Activated CD8-positive, alpha-beta memory T cell treated with anti-CD3 and anti-CD28 coated beads, Interleukin-2, amount 50 U/mL, for 1 hour (primary cell): ENCODE results near the gene RNF144B.
"Not testable (repeated sequence)": the region's sequence is repeated elsewhere in the genome, so short reads cannot be mapped to it uniquely, and the experiment has no call there.

Source experiments
- DNase-seq: peaks from one replicate; pipeline ENCODE4 v3.0.0-alpha.2; 2020; ENCODE audit errors: extremely low read depth

Gene RNF144B

DNA sequence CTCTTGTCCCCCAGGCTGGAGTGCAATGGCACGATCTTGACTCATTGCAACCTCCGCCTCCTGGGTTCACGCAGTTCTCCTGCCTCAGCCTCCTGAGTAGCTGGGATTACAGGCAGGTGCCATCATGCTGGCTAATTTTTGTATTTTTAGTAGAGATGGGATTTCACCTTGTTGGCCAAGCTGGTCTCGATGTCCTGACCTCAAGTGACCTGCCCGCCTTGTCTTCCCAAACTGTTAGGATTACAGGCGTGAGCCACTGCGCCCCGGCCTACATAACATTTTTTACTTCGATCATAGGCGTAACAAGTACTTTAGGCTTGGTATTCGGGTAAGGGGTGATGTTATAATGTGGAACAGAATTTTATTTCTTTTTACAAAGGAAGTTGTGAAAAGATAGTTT, 22.5 kb downstream of the RNF144B start:
- not testable (repeated sequence) for DNase-seq

DNA sequence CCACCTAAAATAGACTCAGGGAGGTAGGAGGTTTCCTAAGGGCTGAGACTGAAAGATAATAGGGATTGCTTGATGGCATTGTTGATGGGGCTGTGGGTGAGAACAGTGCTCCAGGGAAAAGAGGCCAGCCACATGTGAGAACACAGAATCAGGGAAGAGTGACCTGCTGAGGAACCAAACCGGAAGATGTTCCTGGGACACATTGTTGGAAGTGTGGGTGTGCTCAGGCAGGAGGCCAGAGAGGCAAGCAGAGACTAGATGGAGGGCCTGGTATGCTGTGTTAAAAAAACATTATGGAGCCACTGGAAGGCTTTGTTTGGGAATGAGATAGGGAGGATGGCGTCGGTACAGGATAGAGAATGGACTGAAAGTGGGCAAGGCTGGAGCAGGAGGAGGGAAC, 23.3 kb downstream of the RNF144B start:
- DNase-seq, result no peak

DNA sequence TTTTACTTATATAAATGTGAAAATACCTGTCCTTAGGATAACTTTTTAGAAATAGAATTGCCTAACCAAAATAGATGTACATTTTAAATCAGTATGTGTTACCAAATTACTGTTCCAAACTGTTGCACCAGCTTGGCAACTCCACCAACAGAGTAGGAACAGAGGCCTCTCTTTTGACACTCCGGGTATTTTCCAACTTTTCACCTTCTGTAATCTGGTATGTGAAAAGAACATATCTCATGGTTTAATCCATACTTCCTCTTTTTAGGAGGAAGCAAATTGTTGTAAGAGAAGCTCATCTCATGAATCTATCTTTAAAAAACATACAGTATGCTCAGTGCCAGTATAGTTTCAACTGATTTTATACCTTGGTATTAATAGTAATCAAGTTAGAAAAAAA, 24.9 kb downstream of the RNF144B start:
- DNase-seq, result no peak

DNA sequence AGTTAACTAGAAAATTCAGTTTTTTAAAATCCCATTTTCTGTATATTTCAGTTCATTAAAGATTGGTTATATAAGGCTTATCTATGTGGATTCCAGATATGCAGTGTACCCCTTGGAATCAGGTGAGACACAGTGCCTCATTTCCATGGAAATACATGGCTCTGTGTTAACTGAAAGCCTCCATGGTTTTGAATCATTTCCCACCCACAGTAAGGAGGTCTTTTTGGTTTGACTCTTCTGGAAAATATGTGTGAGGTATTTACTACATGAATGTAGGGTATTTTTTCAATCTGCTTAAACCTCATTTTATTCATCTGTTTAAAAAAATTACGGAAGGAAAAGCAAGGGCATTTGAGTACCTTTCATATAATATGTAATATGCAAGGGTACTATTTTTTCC, 25.5 kb downstream of the RNF144B start:
- no peak for DNase-seq

DNA sequence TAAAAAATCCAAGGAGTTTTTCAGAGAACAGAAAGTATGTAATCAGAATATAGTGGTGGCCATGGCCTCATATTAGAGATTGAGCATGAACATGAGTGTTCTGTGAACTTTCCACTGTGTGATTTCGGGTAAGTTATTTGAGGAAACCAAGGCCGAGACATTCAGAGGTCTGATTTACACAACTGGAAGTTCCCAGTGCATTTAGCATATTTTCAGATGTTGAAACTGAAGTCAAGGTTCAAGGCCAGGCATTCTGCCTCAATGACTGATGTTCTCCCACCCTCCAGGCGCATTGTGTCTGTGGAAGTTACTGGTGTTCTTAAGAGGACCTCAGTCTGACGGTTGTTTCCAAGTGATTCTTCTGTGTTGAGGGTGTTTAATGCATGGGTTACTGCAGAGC, 26.2 kb downstream of the RNF144B start:
- no peak for DNase-seq

DNA sequence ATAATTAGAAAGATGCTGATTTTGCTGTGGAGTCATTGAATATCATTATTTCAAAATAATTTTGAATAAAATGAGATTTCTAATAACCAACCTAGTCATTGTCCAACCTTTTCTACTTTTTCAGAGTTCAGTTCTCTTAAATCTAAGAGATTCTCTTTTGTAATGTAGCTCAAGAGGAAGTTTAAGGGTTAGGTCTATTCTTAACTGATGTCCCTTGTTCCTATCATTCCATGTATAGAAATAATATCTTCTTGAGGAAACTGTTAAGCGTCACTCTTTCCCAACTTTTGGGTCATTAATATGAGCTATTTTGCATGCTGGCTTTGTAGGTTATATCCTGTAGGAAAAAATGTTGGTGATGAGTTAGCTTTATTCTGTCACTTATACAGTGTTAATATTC, 27.0 kb downstream of the RNF144B start:
- DNase-seq, result no peak

DNA sequence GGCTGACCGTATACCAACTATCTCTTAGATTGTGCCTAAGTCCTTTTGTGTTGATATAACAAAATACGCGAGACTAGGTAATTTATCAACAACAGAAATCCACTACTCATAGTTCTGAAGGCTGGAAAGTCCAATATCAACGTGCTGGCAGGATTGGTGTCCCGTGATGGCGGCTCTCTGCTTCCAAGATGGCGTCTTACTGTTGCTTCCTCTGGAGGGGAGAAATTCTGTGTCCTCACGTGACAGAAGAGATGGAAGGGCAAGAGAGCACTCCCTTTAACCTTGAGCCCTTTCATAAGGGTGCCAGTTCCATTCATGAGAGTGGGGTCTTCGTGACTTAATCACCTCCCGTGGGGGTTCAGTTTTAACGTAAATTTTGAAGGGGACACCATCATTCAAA, 28.1 kb downstream of the RNF144B start:
- no peak for DNase-seq

DNA sequence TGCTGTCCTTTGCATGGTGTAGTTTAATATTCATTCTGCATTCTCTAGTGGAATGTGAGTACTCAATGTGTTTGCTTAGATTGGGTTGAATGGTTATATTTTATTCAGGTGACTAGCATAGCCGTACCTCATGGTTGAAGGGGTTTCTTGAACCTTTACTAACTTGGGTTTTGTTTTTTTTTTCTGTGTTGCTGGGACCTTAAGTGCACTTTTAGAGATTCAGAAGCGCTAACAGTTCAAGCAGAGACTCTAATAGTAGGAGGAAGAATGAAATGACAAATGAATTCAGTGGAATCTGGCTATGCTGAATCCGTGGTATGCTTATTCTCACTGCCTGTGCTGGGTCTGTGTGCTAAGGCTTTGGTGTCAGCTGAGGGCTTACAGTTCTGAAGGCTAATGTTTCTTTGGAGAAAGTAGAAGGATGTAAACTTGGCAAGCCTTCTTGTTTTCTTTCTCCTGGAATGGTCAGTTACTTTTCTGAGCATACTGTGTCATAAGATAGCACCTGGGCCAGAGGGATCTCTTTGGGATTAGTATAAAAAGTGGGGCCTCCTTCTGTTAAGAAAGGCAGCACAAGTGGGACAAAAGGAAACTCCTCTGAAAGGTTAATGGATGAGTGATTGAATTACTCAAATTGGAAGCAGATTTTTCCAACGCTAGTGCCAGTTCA, 28.7 kb downstream of the RNF144B start:
- DNase-seq, result no peak

DNA sequence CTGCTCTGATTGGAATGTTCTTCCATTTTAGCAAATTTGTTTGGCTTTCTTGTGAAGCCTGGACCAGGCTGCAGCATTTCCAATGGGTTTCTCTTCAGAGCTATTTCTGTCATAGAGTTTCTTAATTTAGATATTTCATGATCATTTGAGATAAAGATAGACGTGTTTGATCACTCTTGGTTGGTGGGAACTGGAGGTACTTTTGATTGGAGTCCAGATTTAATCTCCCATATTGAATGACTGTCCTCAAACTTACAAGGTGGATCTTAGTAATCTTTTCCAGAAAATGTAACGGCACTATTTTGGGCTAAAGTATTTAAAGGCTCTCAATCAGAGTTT, 29.2 kb downstream of the RNF144B start:
- no peak for DNase-seq

DNA sequence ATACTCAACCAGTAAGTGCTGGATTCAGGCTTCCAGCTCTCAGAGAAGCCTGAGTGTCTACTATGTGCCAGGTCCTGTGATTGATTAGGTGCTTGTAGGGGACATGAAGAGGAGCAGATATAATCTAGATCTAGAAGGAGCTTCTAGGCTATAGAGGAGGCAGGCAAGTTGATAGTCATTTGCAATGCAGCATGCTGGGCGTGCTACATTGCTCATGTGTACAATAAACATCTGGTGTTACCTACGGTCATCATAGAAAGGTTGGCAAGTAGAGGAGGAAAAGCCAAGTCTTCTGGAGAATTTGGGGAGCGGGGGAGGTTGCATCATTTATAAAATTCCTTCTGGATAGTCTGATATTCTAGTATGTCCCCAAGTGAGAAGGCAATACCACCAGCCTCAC, 33.2 kb downstream of the RNF144B start:
- no peak for DNase-seq

DNA sequence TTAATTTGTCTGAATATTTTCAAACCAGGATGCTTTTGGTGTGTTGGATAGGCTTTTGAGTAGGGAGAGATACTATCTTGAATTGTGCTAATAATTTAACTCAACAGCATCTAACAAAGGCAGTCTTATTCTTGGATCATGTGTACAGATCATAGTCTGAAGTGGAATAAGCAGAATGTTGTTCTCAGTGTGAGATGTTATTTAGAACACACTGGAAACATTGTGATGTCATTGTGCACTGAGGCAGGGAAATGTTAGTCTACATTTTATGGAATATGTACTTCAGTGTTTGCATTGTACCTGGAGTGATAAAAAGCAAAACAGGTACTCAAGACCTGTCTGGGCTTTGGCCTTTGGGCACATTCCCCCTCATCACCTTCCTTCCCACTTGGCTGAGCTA, 35.0 kb downstream of the RNF144B start:
- no peak for DNase-seq

DNA sequence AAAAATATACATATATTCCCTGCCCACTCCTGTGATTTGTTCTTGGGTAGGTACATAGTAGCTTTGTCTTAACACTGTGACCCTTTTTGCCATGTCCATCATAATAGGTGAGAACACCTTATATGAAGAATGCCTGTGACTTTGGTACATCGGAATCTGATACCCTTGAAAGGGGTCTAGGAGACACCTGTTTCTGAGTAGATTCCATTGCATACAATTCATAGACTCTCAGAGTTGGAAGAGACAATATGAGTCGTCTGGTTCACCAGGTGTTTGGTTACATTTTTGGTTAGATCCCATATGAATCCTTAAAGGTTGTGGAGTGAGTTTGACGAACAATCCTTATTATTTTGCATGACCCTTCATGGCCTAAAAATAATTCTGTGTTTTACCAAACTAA, 36.3 kb downstream of the RNF144B start:
- no peak for DNase-seq

DNA sequence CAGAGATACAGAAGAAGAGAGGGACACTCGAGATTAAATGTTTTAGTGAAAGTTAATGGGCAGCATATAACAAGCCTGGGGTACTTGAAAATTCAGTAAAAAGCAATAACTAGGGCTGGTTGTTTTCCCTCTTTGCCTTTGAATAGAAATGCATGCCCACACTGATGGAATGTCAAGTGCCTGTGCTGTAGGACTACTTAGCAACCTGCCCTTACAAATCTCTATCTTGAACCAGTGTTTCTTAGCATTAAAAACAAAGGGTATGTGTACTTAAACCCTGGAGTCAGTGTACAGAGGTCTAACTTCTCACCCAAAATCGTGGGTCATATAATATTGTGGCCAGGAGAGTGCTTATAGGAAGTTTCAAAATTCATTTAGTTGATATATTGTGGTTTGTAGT, 37.1 kb downstream of the RNF144B start:
- DNase-seq, result no peak

DNA sequence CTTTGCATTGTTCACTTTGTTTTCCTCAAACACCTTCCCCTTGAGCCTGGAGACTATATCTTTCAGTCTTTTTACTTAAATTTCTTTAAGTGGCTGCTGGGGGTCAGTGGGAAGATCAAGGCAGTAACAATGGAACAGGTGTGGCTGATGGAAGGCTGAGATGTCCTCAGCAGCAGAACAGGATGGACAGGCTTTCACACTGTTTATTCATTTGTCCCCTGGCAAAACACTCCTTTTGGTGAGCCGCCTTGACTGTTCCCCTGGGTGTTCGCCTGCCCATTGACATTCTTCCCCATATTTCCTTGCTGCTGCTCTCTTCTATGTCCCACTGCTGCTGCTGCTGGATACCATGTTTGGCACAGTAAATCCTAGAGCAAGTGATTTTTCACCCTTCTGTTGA, 38.1 kb downstream of the RNF144B start:
- DNase-seq, result no peak

DNA sequence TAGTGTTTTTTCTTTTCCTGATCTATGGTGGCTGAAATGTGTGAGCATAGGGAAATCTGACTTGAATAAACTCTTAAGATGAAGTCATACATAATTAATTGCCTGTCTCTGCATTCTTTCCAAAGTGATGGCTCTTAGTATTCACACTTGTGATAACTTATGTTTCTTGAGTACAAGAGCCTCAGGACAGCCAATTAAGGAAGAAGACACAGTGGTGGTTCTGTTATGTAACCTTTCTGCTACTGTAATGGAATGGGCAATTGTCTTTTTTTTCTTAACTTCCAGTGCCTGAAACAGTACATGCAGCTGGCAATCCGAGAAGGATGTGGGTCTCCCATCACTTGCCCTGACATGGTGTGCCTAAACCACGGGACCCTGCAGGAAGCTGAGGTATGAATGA, 40.1 kb downstream of the RNF144B start:
- DNase-seq, result no peak

DNA sequence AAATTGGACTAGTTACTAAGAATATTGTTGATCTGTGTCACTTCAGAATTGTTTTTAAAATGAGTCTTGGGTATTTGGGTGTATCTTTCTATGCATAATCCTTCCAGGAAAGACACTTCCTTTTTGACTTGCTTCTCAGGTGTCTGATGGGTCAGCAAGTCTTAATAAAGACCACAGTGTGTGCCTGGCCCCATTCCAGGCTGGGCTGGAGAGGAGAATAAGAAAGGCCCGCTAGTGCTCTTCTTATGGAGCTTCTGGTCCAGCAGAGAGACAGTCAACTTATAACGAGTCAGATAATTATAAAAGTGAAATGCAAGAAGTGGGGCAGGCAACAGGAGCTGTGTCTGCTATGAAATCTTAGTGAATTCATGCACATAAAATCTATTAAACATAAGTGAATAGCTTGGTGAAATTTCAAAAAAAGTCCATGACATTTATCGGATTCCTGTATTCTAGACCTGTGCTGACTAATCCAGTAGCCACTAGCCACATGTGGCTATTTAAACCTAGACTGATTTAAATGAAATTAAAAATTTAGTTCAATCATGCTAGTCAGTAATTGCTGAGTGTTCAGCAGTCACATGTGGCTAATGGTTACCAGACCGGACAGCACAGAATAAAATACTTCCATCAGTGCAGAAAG, 42.6 kb downstream of the RNF144B start:
- no peak for DNase-seq

DNA sequence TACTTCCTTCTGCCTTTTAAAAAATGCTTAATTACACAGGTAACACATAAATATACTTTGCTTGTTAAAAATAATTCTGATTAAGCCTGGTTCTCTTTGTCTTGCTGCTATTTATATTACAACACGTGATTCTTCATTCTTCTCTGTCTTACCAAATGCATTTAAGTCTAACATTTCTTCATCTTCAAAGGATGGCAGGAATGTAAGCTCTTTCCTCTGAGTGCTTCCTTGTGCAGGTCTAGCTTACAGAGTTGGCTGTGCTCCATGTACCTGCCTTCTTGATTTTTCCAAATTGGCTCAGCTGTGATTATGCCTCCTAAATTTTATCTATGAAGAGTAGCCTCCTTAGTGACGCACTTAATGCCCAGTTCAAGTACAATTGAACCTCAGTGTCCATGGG, 44.4 kb downstream of the RNF144B start:
- DNase-seq, result no peak

DNA sequence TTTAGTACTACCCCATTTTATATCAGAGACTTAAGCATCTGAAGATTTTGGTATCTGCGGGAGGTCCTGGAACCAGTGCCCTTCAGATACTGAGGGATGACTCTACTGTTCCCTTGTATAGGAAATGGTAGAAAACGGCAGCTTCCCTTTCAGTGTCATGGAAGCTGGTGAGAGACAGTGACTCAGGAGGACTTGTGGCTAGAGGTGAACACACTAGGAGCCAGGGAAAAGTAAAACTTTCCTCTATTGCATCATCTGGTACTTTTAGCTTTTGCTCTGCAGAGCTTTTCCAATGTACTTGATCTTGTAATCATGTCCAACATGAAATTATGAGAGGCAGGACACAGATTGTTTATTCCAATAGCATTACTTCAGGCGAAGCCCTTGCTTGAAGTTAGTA, 45.0 kb downstream of the RNF144B start:
- DNase-seq, result no peak

DNA sequence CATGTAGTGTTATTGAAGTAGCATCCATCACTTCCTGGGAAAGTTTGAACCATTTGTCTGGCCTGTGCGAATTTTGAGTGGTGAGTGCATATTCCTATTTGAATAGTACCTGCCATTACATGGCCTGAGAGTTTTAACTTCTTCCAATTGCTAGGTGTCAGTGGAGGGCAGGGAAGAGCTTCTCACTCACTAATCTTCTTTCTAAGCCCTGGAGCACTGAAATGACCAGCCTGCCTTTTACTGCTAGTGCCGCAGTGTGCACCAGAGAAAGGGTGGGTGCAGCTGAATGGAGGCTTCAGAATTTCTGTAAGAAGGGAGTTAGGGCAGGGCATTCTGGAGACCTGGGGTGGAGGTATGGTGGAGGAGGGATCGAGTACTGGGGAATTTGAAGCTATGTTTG, 45.5 kb downstream of the RNF144B start:
- no peak for DNase-seq

DNA sequence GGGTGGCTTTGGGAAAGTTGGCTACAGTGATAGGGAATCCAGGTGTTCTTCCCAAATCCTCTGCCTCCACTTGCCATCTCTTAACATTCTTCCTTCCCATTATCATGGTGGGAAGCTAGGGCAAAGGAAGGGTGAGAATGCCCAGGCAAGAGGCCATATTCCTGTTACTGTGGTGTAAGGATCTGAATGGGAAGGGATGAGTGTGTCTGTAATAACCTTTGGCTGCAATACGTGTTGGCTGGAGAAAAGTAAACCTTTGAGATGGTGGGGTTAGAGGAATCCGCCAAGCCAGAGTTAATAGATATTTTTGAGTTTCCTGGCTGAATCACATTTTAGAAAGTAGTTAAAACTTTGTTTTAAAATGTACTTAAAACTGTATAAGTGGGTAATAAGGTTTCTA, 45.9 kb downstream of the RNF144B start:
- no peak for DNase-seq

DNA sequence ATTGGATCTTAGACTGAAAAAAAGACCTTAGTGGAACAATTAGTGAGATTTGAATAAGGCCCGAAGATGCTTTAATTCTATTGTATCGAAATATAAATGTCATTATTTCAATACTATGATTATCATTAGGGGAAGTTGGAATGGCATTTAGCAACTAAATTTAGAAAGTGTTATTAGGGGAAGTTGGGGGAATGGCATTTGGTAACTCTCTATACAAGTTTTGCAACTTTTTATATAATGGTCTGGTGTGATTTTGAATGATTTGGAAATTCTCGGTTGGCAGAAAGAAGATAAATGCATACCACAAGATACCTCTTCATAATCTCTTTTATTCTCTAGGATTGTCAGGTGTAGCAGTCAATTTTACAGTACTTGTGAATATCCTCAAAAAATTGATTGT, 49.2 kb downstream of the RNF144B start:
- no peak for DNase-seq

DNA sequence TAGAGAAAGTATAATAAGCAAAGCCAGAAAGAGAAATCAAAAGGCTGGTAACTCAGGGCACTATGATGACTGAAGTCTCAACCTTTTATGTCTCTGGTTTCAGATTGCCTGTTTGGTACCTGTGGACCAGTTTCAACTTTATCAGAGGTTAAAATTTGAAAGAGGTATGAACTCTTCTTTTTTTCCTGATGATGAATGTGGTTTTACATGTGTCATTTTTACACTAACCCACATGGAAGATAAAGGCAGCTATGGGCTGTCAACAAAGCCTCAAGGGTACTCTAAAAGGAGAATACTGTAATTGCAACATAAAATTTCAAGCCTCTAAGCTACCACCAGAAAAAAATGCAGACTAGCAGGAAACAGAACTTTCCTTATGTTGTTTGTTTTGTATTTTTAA, 52.4 kb downstream of the RNF144B start:
- DNase-seq, result no peak

DNA sequence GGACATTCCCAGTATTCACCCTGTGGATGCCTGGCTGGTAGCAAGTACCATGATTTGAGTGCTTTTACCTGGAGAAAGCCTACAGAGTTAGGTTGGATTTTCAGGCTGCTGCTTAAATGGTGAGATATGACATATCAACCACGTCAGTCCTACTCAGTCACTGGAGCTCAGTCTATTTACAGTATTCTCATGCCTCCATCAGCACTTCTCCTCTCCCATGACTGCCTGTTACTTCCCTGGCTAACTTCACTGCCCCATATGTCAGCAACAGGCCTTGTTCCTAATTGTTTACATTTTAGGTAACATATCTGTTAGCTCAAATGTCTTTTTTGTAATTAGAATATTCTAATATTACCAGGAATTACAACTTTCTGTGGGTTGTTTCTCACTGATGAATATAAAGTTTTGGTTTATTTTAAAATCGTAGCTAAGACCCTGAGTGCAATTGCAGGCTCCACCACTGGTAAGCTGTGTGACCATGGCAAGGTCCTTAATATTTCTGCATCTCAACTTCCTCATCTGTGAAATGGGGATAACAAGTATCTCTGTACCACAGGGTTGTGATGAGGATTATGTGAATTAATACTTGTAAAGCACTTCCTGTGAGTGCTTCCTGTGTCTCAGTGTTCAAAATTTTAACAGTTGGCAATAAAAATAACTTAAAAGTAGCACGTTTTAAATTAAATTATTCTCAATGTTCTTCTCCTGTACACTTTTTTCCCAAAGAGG, 54.3 kb downstream of the RNF144B start:
- DNase-seq, result no peak

DNA sequence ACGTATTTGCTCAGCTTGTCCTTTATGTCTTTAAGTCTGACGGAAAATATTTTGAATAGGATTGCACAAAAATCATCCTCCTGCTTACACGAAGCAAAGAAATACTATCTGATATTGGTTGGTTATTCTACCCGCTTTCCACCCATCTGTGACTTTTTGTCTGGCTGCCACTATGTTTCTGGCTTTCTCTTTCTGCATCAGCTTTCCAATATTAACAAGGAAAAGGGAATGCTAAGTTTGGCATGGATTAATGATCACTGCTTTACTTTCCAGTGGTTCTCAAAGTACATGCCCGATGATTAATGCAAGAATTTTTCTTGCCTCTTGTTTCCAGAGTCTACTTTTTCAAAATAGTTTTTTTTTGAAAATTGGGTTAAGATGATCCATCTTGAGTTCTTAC, 57.0 kb downstream of the RNF144B start:
- DNase-seq, result no peak
